Measurements from ENCODE around the gene SNX12.

SNX12 gene

DNA sequence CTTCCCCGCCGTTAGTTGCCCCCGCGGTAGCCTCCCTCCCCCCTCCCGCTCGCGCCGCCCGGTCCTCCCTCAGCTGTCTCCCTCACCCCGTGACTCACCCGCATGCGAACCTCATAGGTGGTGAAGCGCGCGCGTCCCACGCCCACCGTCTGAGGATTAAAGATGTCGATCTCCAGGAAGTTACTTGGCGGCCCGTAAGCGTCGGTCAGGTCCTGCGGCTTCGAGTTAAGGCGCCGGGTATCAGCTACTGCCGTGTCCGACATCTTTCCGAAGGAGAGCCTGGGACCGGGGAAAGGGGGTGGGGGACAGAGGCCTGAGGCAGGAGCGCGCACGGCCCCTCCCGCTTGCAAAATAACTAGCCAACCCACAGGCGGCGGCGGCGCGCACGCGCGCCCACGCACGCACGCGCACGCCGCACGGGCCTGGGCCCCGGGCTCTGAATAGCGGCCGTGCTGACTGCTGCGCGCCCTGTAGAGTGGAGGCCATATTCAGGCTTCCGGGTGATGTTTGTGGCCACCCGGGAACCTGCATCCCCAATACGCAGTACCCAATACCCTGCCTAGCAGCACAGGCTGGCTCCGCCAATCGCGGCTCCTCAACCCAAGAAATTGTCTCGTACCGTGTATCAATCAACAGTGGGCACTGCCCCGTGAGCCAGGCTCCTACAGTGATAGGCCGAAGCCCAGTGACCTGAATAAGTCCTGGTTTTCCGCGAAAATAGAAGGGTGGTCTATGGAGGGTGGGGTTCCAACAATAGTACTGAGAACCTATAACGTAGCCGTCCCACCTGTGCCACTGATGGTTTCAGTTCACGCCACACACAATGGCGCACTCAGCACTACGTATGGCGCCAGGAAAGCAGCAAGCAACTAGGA lies at the start of gene SNX12:
TSS of gene SNX12 (minus strand) at position 291 of the 875 bp plus-strand sequence. CDS start at position 263, 28 bp downstream.
- peak; percentile 82 for DNase-seq

DNA sequence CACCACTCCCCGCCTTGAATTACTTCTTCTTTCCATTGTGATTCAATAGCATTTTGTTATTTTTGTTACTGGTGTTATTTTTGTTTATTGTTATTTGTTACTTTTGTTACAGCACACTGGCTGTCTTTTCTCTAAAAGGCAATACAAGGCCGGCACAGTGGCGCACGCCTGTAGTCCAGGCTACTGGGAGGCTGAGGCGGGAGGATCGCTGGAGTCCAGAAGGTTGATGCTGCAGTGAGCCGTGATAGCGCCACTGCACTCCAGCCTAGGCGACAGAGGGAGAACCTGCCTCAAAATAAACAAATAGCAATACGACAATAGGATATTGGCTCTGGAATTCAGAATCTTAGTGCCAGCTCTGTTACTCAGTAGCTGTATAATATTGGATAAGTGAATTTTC lies 49.2 kb upstream of the SNX12 start:
- DNase-seq = no peak

DNA sequence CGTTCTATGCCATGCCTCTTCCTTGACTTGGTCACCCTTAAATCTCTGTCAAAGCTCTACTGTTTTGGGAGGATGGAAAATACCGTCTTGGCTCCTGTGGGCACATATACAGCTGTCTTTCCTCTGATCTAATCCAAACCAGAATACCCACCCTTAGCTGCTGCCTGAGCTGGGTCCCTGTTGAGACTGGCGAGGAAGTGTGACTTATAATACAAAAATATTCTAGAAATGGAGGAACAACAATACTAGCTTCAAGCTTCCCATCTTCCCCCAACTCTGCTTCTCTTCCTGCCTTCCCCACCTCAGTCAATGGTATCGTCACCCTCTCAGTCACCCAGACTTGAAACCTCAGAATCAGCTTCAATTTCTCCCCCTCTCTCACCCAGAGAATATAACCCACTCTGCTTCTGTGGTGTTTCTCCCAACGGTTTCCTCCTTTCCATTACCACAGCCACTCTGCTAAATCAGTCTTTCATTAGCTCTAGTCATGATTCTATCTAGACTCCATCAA lies 43.8 kb upstream of the SNX12 start:
- no peak for DNase-seq

DNA sequence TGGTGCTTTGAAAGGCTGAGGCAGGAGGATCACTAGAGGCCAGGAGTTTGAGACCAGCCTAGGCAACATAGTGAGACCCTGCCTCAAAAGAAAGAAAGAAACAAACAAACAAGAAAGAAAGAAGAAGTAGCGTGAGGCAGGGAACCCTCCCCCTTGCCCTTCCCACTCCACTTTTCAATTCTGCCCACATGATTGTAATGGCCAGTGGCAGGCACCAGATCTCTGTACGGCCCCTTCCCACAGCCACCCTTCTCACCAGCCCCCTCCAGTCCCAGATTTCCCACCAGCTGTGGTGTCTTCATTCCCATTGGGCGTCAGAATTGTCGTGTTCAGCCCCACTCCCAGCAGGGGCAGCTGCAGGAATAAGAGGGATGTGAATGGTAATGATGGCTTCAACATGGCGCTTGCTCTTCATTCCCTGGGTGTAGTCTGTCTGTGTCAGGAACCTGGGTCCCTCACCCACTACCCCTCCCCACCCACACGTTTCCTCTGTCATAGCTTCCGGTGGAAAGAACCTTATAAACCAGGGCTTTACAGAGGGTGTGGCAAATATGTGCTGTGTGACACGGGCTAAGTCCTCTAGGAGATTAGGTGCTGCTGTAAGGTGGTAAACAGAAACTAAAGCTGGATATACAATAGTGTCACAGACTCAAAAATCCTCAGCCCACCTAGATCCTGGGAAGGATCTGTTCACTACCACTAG lies 43.2 kb upstream of the SNX12 start, which contains the start of gene IL2RG:
TSS of gene IL2RG (minus strand) at position 437 of the 703 bp plus-strand sequence. CDS start at position 399, 38 bp downstream.
- peak; percentile 75 for DNase-seq

DNA sequence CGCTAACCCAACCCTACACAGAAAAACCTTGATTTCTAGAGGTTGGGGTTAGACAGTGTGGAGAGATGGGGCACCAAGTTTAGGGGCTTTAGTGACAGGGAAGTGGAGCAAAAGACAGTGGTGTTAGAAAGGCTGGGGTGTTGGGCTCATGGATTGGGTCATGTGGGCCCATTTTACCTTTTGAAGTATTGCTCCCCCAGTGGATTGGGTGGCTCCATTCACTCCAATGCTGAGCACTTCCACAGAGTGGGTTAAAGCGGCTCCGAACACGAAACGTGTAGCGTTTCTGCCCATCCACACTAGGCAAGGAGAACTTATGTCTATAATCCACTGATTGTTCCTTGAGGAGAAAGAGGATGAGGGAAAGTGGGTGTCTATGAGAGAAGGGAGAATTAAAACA lies 40.9 kb upstream of the SNX12 start:
- no peak for DNase-seq

DNA sequence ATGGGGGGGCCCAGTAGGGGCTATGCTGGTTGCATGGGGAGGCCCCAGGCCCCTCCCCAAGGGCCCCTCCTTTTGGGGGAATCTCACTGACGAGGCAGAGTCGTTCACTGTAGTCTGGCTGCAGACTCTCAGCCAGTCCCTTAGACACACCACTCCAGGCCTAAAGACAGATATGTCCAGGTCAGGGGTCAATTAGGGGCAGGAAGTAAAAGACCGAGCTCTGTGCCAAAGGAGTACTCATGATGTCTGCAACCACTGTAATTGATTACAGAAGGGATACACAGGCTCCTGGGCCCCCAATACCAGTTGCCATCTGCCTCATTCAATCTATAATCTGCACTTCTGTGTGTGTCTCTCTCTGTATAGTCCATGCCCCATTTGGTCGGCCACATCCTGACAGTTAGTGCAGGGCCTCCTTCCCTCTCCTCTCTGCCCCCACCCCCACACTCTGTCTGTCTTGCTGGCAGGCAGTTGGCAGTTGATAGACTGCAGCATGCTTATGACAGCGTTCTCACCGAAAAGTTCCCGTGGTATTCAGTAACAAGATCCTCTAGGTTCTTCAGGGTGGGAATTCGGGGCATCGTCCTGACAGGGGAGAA lies 39.7 kb upstream of the SNX12 start:
- peak; percentile 43 for DNase-seq

DNA sequence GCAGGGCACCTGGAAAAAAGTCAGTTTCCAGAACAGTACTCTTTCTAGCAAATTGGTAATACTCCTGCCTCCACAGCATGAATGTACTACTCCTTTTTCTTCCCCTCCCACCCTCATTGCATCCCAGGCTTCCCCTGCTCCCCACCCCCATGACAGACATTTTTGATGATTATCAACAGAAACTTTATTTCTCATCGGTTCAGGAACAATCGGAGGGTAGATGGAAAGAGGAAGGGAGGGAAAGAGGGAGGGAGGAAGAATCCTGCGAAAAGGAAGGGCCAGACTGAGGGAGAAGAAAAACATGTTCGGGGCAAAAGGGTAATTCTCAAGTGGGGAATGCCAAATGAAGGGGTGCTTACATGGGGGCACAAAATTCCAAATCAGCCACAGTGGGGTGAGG lies 39.1 kb upstream of the SNX12 start:
- no peak for DNase-seq

DNA sequence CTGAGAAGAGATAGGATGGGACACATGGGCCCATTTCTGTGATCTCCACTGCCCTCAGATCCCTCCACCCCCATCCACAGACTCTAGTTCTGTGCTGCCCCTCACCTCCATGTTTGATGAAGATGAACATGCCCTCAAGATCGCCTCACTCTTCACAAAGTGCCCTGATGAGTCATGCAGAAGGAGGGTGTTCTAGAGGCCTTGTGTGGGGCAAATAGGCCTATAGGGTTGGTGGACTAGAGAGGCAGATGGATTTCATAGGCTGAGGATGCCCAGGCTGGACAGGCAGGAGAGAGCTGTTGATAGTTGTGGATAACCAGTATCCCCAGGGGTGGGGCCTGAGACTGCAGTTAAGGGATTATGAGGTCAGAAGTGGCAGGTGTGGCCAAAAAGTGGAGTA lies 38.3 kb upstream of the SNX12 start, which contains the start of gene CXorf65:
TSS of gene CXorf65 (minus strand) at position 314 of the 400 bp plus-strand sequence. CDS start at position 130, 184 bp downstream.
- DNase-seq = no peak

DNA sequence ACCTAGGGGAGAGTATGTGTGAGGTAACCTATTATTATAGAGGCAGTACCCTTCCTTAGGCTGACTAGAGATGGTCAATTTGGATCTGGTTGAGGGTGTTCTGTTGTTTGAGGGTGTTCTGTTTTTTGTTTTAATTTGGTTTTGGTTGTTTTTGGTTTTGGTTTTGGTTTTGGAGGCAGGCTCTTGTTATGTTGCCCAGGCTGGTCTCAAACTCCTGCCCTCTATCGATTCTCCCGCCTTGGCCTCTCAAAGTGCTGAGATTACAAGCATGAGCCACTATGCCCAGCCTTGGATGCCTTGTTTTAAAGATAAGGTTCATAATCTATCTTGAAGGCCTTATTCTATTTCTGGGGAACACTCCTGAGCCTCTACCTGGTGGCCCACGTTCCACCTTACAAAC lies 37.5 kb upstream of the SNX12 start:
- no peak for DNase-seq

DNA sequence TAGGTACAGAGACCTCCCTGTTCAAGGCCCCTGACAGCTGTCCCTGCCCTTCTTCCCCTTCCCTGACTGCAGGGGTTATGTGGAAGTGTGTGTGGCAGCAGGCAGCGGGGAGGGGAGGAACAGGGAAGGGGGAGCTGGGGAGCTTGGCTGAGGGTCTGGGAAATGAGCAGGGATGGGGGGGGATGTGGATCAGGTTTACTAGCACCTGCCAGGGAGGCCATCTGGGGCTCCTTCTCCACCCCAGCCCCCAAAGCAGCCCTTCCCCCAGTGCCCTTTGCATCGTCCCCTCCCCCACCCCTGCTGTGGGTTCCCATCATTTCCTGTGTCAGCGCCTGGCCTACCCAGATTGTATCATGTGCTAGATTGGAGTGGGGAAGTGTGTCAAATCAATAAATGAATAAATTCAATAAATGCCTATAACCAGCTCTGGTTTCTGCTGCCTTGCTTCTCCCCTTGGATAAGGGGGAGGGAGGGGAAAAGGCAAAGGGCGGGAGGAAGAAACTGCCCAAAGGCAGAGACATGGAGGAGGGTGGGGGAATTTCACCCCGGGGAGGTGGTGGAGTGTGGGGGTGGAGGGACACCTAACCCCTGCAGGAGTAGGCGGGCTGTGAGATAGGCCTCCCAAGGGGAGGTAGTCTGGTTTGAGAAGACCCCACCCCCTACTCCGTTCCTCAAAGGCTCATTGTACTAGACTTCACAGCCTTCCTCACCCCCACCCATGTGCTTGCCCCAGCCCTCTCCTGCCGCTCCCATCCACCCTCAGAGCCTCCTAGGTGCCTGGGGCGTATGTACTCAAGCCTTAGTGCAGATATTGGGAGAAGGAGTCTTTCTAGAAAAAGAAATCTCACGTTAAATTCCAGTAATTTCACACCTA lies 35.2 kb upstream of the SNX12 start:
- DNase-seq = peak; percentile 62

DNA sequence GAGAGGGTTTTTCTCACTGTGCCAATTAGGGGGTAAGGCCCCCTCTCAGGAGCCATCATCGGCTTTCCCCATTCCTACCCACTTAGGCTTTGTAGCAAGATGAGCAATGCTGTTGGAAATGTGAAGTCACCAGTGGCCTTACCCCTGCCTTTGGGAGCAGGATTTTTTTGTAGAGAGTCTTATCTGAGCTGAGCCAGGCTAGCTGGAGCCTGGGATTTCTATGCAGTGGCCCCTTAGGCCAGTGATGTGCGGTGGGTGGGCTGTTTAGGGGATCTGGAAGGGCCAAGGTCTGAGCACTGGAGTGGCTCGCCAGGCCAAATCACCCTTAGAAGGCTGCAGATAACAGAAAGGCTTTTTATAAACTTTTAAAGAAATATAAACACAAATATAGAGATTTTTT lies 34.2 kb upstream of the SNX12 start:
- DNase-seq = no peak

DNA sequence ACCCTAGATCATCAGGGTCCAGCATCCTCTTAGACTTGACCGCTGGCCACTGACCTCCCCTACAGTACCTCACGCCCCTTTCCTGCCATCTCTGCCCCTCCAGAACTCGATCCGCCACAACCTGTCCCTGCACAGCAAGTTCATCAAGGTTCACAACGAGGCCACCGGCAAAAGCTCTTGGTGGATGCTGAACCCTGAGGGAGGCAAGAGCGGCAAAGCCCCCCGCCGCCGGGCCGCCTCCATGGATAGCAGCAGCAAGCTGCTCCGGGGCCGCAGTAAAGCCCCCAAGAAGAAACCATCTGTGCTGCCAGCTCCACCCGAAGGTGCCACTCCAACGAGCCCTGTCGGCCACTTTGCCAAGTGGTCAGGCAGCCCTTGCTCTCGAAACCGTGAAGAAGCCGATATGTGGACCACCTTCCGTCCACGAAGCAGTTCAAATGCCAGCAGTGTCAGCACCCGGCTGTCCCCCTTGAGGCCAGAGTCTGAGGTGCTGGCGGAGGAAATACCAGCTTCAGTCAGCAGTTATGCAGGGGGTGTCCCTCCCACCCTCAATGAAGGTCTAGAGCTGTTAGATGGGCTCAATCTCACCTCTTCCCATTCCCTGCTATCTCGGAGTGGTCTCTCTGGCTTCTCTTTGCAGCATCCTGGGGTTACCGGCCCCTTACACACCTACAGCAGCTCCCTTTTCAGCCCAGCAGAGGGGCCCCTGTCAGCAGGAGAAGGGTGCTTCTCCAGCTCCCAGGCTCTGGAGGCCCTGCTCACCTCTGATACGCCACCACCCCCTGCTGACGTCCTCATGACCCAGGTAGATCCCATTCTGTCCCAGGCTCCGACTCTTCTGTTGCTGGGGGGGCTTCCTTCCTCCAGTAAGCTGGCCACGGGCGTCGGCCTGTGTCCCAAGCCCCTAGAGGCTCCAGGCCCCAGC lies 32.7 kb upstream of the SNX12 start:
- peak; percentile 16 for DNase-seq

DNA sequence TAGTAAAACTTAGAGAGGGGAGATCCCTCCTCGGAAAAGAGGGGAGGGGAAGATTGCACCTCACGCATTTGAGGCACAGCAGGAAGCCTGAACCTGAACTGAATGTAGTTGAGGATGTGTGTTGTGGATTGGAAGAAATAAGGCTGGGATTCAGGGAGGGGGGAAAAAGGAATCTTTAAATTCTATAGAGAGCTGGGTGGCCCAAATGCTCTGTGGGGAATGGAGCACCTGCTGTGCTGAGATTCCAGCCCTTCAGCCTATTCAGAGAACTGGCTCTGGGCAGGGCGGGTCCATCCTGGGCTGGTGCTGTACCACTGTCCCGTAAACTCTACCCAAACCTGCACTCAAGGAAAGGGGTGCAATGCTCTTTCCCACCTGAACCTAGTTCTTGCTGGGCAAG lies 31.6 kb upstream of the SNX12 start:
- no peak for DNase-seq

DNA sequence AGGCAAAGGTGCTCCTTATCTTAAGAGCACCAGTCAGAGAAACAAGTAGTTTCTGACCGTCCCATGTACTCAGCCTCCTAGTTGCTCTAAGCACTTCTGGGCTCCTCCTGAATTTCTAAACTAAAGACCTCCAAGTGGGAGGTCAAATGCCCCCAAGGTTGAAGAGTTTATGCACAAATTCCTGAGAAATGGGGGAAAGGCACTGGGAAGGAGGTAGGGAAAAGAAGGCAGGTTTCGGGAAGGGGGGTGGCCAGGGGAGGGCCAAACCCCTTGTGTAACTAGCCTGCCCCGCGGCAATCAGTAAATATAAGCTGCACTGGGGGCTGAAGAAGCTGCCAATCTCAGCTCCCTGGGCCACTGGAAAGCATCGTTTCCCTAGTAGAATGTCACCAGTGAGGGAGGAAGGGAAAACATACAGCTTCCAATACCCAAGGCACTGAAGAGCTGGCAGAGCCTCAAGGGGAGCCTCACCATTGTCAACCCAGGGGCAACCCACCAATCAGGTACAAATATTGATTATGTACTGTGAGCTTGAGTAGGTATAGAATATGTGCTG lies 30.9 kb upstream of the SNX12 start:
- no peak for DNase-seq

DNA sequence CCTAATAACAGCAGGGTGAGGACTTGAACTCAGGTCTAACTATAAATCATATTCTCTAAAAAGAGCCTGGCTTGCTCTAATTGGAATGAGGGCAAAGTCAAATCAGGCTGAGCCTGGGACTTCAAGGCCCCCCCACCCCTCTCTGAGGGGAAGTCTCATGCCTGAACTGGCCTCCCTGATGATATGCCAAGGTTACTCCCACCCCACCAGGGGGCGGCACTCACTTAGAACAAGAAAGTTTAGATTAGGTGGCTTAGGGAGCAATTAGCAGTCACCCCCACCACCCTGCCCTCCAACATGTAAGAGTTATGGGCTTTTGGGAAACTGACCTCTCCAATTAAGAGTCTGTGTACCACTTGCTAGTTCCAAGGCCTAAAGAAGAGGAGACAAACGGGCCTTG lies 30.2 kb upstream of the SNX12 start:
- peak; percentile 80 for DNase-seq

DNA sequence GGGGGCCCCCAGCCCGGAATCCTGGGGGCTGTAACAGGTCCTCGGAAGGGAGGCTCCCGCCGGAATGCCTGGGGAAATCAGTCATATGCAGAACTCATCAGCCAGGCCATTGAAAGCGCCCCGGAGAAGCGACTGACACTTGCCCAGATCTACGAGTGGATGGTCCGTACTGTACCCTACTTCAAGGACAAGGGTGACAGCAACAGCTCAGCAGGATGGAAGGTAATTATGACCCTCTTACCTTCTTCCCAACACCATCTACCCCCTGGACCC lies 28.6 kb upstream of the SNX12 start:
- no peak for DNase-seq

DNA sequence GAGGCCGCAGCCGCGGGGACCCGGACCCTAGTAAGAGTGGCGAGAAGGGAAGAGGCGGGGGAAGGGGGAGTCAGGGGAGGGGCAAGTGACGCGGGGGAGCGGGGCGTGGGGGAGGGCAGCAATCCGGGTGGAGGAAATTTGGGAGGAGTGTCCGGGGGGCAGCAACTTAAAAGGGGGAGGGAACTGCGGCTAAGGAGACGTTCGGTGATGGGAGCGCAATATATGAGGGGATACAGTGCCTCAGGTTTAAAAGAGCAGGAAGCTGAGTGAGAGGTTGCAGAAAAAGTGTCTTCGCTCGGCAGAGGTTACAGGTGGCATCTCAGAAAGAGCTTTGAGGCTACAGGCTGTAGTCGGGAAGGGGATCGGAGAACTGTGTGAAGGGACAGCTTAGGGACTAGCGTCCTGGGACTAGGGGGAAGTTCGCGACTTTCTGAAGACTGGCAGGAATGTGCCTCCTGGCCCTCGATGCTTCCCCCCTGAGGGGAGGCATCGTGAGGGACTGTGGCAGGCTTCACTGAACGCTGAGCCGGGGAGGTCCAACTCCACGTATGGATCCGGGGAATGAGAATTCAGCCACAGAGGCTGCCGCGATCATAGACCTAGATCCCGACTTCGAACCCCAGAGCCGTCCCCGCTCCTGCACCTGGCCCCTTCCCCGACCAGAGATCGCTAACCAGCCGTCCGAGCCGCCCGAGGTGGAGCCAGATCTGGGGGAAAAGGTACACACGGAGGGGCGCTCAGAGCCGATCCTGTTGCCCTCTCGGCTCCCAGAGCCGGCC lies 28.0 kb upstream of the SNX12 start:
- DNase-seq = peak; percentile 59

DNA sequence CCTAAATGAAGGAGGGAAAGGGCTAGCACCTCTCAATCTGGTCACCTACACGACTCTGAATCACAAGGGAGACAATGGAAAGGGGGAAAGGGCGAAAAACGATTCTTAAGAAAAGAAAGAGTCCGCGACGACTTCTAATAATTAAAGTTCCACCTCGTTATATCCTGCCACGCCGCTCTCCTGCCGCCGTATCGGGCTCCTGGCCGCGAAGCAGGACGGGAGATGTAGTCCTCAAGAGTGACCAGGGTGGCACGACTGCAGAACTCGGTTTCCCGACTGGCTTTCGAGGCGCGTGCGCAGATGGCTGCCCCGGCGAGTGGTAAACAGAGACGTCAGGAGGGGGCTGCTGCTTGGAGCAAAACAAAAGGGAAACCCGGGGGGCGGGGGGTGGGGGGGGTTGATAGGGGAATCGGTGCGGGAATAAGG lies 27.4 kb upstream of the SNX12 start, which contains the start of gene FOXO4:
TSS of gene FOXO4 (plus strand) at position 297 of the 426 bp plus-strand sequence. CDS start 678 bp downstream, outside the sequence.
- DNase-seq = peak; percentile 86

DNA sequence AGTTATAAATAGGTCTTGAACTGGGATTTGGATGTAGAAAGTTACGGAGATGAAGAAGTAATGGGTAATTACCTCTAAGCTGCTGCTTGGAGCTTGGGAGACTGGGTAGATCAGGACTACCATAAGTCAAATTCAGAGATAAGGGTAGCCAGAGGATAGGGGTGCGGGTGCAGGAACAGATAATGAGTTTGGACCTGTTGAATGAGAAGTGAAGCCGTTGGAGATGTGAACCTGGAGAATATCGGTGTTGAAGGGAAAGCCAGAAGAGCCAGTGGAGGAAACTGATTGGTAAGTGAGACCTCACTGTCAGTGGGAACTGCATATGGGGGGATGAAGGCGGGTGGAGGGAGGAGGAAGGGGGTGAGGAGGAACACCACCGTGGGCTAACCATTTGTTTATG lies 26.9 kb upstream of the SNX12 start:
- no peak for DNase-seq

DNA sequence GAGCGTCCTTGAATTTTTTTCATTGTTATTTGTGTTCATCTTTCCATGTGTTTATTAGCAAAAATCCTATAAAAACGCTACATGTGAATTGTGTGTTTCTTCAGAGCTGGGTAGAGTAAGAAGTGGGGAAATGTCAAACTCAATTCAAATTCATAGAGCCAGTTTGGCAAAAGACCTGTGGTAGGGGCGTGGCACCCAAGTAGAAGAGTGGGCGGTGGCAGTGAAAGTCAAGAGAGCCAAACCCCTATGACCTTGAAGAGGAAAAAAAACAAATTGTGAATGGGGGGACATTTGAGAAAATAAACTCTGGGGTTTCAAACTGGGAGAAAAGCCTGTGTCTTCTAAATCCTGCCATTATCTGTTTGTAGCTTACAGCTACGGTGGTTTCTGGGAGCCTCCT lies 23.1 kb upstream of the SNX12 start:
- no peak for DNase-seq

Data from activated gamma-delta T cell treated with Interleukin-2 at 50 U/mL for 16 hours (primary cell).